SK-N-SH (cell line): ENCODE measurements around the gene TMPRSS6. TPM values are rescaled to one million over a fixed set of nuclear protein-coding genes. Genes with fewer than 3 reads are reported as not detected.

Experiments used
- CTCF ChIA-PET: fragments of 300-600, 350-600 bp; formaldehyde crosslinking; extraction: SDS; loops from one replicate; lab custom pipeline; 2021; lab: Yijun Ruan, JAX
- POLR2A ChIA-PET: fragments of 350-600 bp; sonication (Branson Sonifier 250); formaldehyde crosslinking; extraction: SDS; loops from one replicate; lab custom pipeline; 2020; ENCODE audit warnings: antibody characterized with exemption, inconsistent platforms; lab: Yijun Ruan, JAX
- DNase-seq: peaks from one replicate; pipeline ENCODE4 v3.0.0; 2012
- H2AFZ ChIP-seq: fragments of 200-600 bp; sonication (generic); 2 replicates; pipeline ENCODE4 v1.8.1; 2016; ENCODE audit warnings: antibody characterized with exemption, mild to moderate bottlenecking, low read depth
- H3F3A ChIP-seq: fragments of 200-600 bp; sonication (generic); replicated peaks from 2 replicates; pipeline ENCODE3; 2016; ENCODE audit warnings: antibody characterized with exemption, mild to moderate bottlenecking; ENCODE audit not compliant: insufficient read depth
- H3K27ac ChIP-seq, 2 experiments: fragments of 200-500 bp in 1 of 2; fragments of 200-600 bp in 1 of 2; sonication (Bioruptor generic) in 1 of 2; sonication (generic), shearing (Covaris generic) in 1 of 2; 2 replicates each; pipeline versions ENCODE4 v1.5.1 to v1.6.1; 2014 to 2016; ENCODE audit warnings: low read depth in 2 of 2, inconsistent platforms in 1 of 2, low read length in 1 of 2, mild to moderate bottlenecking in 1 of 2, mixed read lengths in 1 of 2
- H3K27me3 ChIP-seq: fragments of 200-600 bp; sonication (generic), shearing (Covaris generic); 2 replicates; pipeline ENCODE4 v1.6.1; 2016; ENCODE audit warnings: mixed run types; ENCODE audit not compliant: insufficient read depth
- H3K36me3 ChIP-seq, 2 experiments: fragments of 200-500 bp in 1 of 2; fragments of 200-600 bp in 1 of 2; sonication (Bioruptor generic) in 1 of 2; sonication (generic) in 1 of 2; replicated peaks in 1 of 2; 2 replicates each; pipeline versions ENCODE3 to v1.5.1; 2014 to 2016; ENCODE audit warnings: low read length in 1 of 2, mild to moderate bottlenecking in 1 of 2; ENCODE audit not compliant: insufficient read depth in 2 of 2, control insufficient read depth in 1 of 2
- H3K4me1 ChIP-seq, 2 experiments: fragments of 200-500 bp in 1 of 2; fragments of 200-600 bp in 1 of 2; sonication (Bioruptor generic) in 1 of 2; sonication (generic), shearing (Covaris generic) in 1 of 2; 2 replicates each; pipeline versions ENCODE4 v1.5.1 to v1.6.1; 2014 to 2016; ENCODE audit warnings: low read depth in 1 of 2, low read length in 1 of 2, mixed run types in 1 of 2; ENCODE audit not compliant: insufficient read depth in 2 of 2, control insufficient read depth in 1 of 2
- H3K4me2 ChIP-seq: fragments of 200-600 bp; sonication (generic), shearing (Covaris generic); 2 replicates; pipeline ENCODE4 v1.6.1; 2017; ENCODE audit warnings: mixed run types
- H3K4me3 ChIP-seq, 2 experiments: fragments of 200-500 bp in 1 of 2; fragments of 200-600 bp in 1 of 2; sonication (Bioruptor generic) in 1 of 2; sonication (generic), shearing (Covaris generic) in 1 of 2; 2 replicates each; pipeline versions ENCODE4 v1.5.1 to v1.8.1; 2014 to 2016; ENCODE audit warnings: low read depth in 2 of 2, inconsistent platforms in 1 of 2, low read length in 1 of 2, mild to moderate bottlenecking in 1 of 2, mixed read lengths in 1 of 2, moderate library complexity in 1 of 2
- H3K79me2 ChIP-seq: fragments of 200-600 bp; sonication (generic); 2 replicates; pipeline ENCODE4 v1.8.1; 2017; ENCODE audit warnings: mild to moderate bottlenecking; ENCODE audit not compliant: insufficient read depth
- H3K9ac ChIP-seq: fragments of 200-600 bp; sonication (generic); 2 replicates; pipeline ENCODE4 v1.6.1; 2017; ENCODE audit warnings: mixed run types
- H3K9me2 ChIP-seq: fragments of 200-600 bp; sonication (generic); 2 replicates; pipeline ENCODE4 v1.6.1; 2017; ENCODE audit warnings: mixed run types
- H3K9me3 ChIP-seq: fragments of 200-600 bp; sonication (generic); 2 replicates; pipeline ENCODE4 v1.6.1; 2017; ENCODE audit warnings: mixed run types, mild to moderate bottlenecking, moderate library complexity
- H4K20me1 ChIP-seq: fragments of 200-600 bp; sonication (generic); 2 replicates; pipeline ENCODE4 v1.6.1; 2017; ENCODE audit warnings: mild to moderate bottlenecking, mixed run types; ENCODE audit not compliant: insufficient read depth
- CHD2 ChIP-seq: fragments of 150-350 bp; IDR thresholded peaks from 2 replicates; pipeline ENCODE4 v1.6.1; 2018; ENCODE audit warnings: low read length; ENCODE audit not compliant: partially characterized antibody
- CTCF ChIP-seq: fragments of 200-600 bp; sonication (generic); IDR thresholded peaks from 2 replicates; pipeline ENCODE4 v1.6.1; 2017; ENCODE audit warnings: antibody characterized with exemption, mild to moderate bottlenecking, moderate library complexity
- ELF1 ChIP-seq: IDR thresholded peaks from 2 replicates; pipeline ENCODE4 v1.4.0; 2012
- EP300 ChIP-seq, 2 experiments: IDR thresholded peaks; 2 replicates each; pipeline versions ENCODE4 v1.4.0 to v1.6.1; 2012; ENCODE audit warnings: borderline replicate concordance in 1 of 2, low read depth in 1 of 2, low read length in 1 of 2
- FOXJ3 ChIP-seq: sonication (generic); formaldehyde crosslinking; IDR thresholded peaks from 2 replicates; pipeline ENCODE4 v1.5.1; 2020; ENCODE audit warnings: mild to moderate bottlenecking, missing genetic modification reagents
- FOXM1 ChIP-seq: IDR thresholded peaks from 2 replicates; pipeline ENCODE4 v1.4.0; 2012; ENCODE audit warnings: low read depth, mild to moderate bottlenecking
- IRF3 ChIP-seq: fragments of 150-350 bp; IDR thresholded peaks from 2 replicates; pipeline ENCODE4 v1.6.1; 2016; ENCODE audit warnings: mild to moderate bottlenecking, low read depth, low read length
- JUND ChIP-seq: IDR thresholded peaks from 2 replicates; pipeline ENCODE4 v1.4.0; 2012
- MAX ChIP-seq: IDR thresholded peaks from 2 replicates; pipeline ENCODE4 v1.4.0; 2012; ENCODE audit warnings: low read depth
- MXI1 ChIP-seq: IDR thresholded peaks from 2 replicates; pipeline ENCODE4 v1.6.1; 2012; ENCODE audit warnings: mild to moderate bottlenecking, low read depth, low read length, improper control_type of control experiment
- RCOR1 ChIP-seq: fragments of 150-350 bp; IDR thresholded peaks from 2 replicates; pipeline ENCODE4 v1.6.1; 2017; ENCODE audit warnings: antibody characterized with exemption, low read length
- RFX5 ChIP-seq: IDR thresholded peaks from 2 replicates; pipeline ENCODE4 v1.6.1; 2012; ENCODE audit warnings: mild to moderate bottlenecking, improper control_type of control experiment, low read length
- RXRA ChIP-seq: IDR thresholded peaks from 2 replicates; pipeline ENCODE4 v1.4.0; 2012; ENCODE audit warnings: low read depth, mild to moderate bottlenecking, borderline replicate concordance
- SIN3A ChIP-seq: IDR thresholded peaks from 2 replicates; pipeline ENCODE4 v1.6.1; 2012; ENCODE audit warnings: low read depth, mild to moderate bottlenecking, low read length, moderate library complexity, borderline replicate concordance
- SMC3 ChIP-seq: IDR thresholded peaks from 2 replicates; pipeline ENCODE4 v1.6.1; 2012; ENCODE audit warnings: low read depth, low read length, improper control_type of control experiment
- TCF12 ChIP-seq: IDR thresholded peaks from 2 replicates; pipeline ENCODE4 v1.4.0; 2012
- TEAD4 ChIP-seq: IDR thresholded peaks from 2 replicates; pipeline ENCODE4 v1.4.0; 2012; ENCODE audit warnings: mild to moderate bottlenecking, borderline replicate concordance; ENCODE audit not compliant: insufficient read depth
- USF1 ChIP-seq: IDR thresholded peaks from 2 replicates; pipeline ENCODE4 v1.4.0; 2012; ENCODE audit warnings: low read depth, borderline replicate concordance
- USF2 ChIP-seq: fragments of 150-350 bp; IDR thresholded peaks from 2 replicates; pipeline ENCODE4 v1.6.1; 2017; ENCODE audit warnings: antibody characterized with exemption, low read length, low read depth, borderline replicate concordance
- YY1 ChIP-seq: IDR thresholded peaks from 2 replicates; pipeline ENCODE4 v1.4.0; 2012; ENCODE audit warnings: low read depth, mild to moderate bottlenecking
- ZBTB33 ChIP-seq: IDR thresholded peaks from 2 replicates; pipeline ENCODE4 v1.4.0; 2012; ENCODE audit warnings: low read depth, borderline replicate concordance
- WGBS: methylation state at CpG from one replicate; pipeline ENCODE4 v1.1.6; 2017; ENCODE audit warnings: low lambda C conversion rate; 5-methylcytosine and 5-hydroxymethylcytosine counted together
- polyA plus RNA-seq, 3 experiments: library from polyadenylated mRNA; depleted of rRNA; stranded (reverse); fragments of >200 nt; gene quantifications; 2 replicates each; pipeline ENCODE4 v1.2.3, GENCODE V29; 2012

Gene TMPRSS6
- polyA plus RNA-seq, 1 of the 3 experiments (the other 2 are of a cell fraction), result not detected

GRCh38 chr22:37113757-37114156, 4.2 kb upstream of the TMPRSS6 start:
- H3K27me3 ChIP-seq, result no peaks in the 10 kb centered on the region; the same call in 1 of the 2 replicates
- no peak for TF ChIP-seq RFX5
- TF ChIP-seq ZBTB33, result no peak
- TF ChIP-seq RXRA, result no peak
- TF ChIP-seq, all 33 proteins: peak for 0
- no peaks in the 10 kb centered on the region for H3K36me3 ChIP-seq
- H3K9me3 ChIP-seq, result no peaks in the 10 kb centered on the region
- no peaks in the 10 kb centered on the region for H3K9me2 ChIP-seq
- no peak overlapping the region for H3K4me3 ChIP-seq
- no peaks in the 10 kb centered on the region for H4K20me1 ChIP-seq
- H3K4me1 ChIP-seq, result no peaks in the 10 kb centered on the region
- WGBS, result 50% methylated on average over 3 of the region's 8 CpGs
- no peak overlapping the region for H3K9ac ChIP-seq
- no peaks in the 10 kb centered on the region for H3F3A ChIP-seq
- H3K79me2 ChIP-seq, result no peaks in the 10 kb centered on the region
- H3K27ac ChIP-seq, result no peak overlapping the region
- H2AFZ ChIP-seq, result no peak overlapping the region
- no peak for DNase-seq
- ChIA-PET CTCF (interaction anchor here (1.0 kb wide), 1 partner anchor 86 kb away, joined by 3 read pairs; no protein-coding TSS in a partner anchor), POLR2A (no interaction called here)
- no peak overlapping the region for H3K4me2 ChIP-seq

GRCh38 chr22:37112084-37112728, 2.7 kb upstream of the TMPRSS6 start:
- no peaks in the 10 kb centered on the region; the same call in 1 of the 2 replicates for H3K27me3 ChIP-seq
- TF ChIP-seq YY1, result no peak
- no peak for TF ChIP-seq CHD2
- TF ChIP-seq TCF12, result no peak
- no peak for TF ChIP-seq IRF3
- TF ChIP-seq FOXM1, result no peak
- TF ChIP-seq USF1, result no peak
- TF ChIP-seq JUND, result no peak
- TF ChIP-seq MXI1, result no peak
- no peak for TF ChIP-seq MAX
- no peak for TF ChIP-seq CTCF
- no peak for TF ChIP-seq ELF1
- TF ChIP-seq USF2, result no peak
- no peak for TF ChIP-seq EP300 (IDR thresholded peaks at IDR 0.05; ENCODE audit: borderline replicate concordance in 1 of 2, low read depth in 1 of 2, low read length in 1 of 2)
- TF ChIP-seq TEAD4, result no peak
- TF ChIP-seq RCOR1, result no peak
- no peak for TF ChIP-seq RXRA
- TF ChIP-seq FOXJ3 (CRISPR knock-in tag), result no peak
- TF ChIP-seq SMC3, result no peak
- no peak for TF ChIP-seq SIN3A
- TF ChIP-seq, all 33 proteins: peak for 0
- no peak for DNase-seq
- Histone ChIP-seq H3K36me3 (no peaks in the 10 kb centered on the region), H3K9ac (no peak overlapping the region), H4K20me1 (no peaks in the 10 kb centered on the region), H3K27ac (no peak overlapping the region), H3K4me3 (no peak overlapping the region), H3K9me3 (no peaks in the 10 kb centered on the region), H3K4me1 (no peaks in the 10 kb centered on the region), H2AFZ (no peak overlapping the region), H3K79me2 (no peaks in the 10 kb centered on the region), H3F3A (no peaks in the 10 kb centered on the region), H3K9me2 (no peaks in the 10 kb centered on the region), H3K4me2 (no peak overlapping the region)
- ChIA-PET POLR2A (no interaction called here), CTCF (no interaction called here)
- WGBS, result 49% methylated on average over 11 of the region's 12 CpGs
